Measurements from ENCODE around the gene CROCC2.

Gene CROCC2

GRCh38 chr2:240888890-240889573 is 17.1 kb upstream of the CROCC2 start:
- no peak overlapping the region for H3K4me3 ChIP-seq (ENCODE audit: low read depth, low read length)
- TF ChIP-seq CTCF (IDR thresholded peaks at IDR 0.05; ENCODE audit: low read depth, low read length, missing control alignments), result no peak
- no peak for DNase-seq (ENCODE audit: low read depth)

- H3K4me3 ChIP-seq (ENCODE audit: low read depth, low read length), result no peak overlapping the region
- no peak for TF ChIP-seq CTCF (IDR thresholded peaks at IDR 0.05; ENCODE audit: low read depth, low read length, missing control alignments)
- DNase-seq (ENCODE audit: low read depth), result no peak
Measured at GRCh38 chr2:240889601-240890560, 16.3 kb upstream of the CROCC2 start.

GRCh38 chr2:240890691-240891090 is 15.4 kb upstream of the CROCC2 start:
- DNase-seq (ENCODE audit: low read depth), result no peak
- TF ChIP-seq CTCF (IDR thresholded peaks at IDR 0.05; ENCODE audit: low read depth, low read length, missing control alignments), result no peak
- no peak overlapping the region for H3K4me3 ChIP-seq (ENCODE audit: low read depth, low read length)

- no peak for TF ChIP-seq CTCF (IDR thresholded peaks at IDR 0.05; ENCODE audit: low read depth, low read length, missing control alignments)
- H3K4me3 ChIP-seq (ENCODE audit: low read depth, low read length), result no peak overlapping the region
- no peak for DNase-seq (ENCODE audit: low read depth)
Measured at GRCh38 chr2:240891492-240892340, 14.4 kb upstream of the CROCC2 start.

GRCh38 chr2:240892356-240892755 is 13.8 kb upstream of the CROCC2 start:
- H3K4me3 ChIP-seq (ENCODE audit: low read depth, low read length), result no peak overlapping the region
- DNase-seq (ENCODE audit: low read depth), result no peak
- no peak for TF ChIP-seq CTCF (IDR thresholded peaks at IDR 0.05; ENCODE audit: low read depth, low read length, missing control alignments)

- no peak for DNase-seq (ENCODE audit: low read depth)
- no peak for TF ChIP-seq CTCF (IDR thresholded peaks at IDR 0.05; ENCODE audit: low read depth, low read length, missing control alignments)
- no peak overlapping the region for H3K4me3 ChIP-seq (ENCODE audit: low read depth, low read length)
Measured at GRCh38 chr2:240892925-240893324, 13.2 kb upstream of the CROCC2 start.
